OCI-LY7 (cell line): ENCODE results near the gene TRIM67.

Experiments
- EZH2phosphoT487 ChIP-seq: fragments of 200-600 bp; sonication (generic); IDR thresholded peaks from 2 replicates; pipeline ENCODE4 v1.6.1; 2018; ENCODE audit warnings: low read depth, borderline replicate concordance, mild to moderate bottlenecking, mixed run types, antibody characterized with exemption, low read length, moderate library complexity, mixed read lengths
- TF ChIP-seq, protein P1 (sequence below): fragments of 200-600 bp; sonication (generic); conservative IDR thresholded peaks from 2 replicates; pipeline ENCODE4 v1.5.1; 2014; ENCODE audit warnings: mild to moderate bottlenecking, antibody characterized with exemption, low read length, moderate library complexity, mixed read lengths

DNA sequence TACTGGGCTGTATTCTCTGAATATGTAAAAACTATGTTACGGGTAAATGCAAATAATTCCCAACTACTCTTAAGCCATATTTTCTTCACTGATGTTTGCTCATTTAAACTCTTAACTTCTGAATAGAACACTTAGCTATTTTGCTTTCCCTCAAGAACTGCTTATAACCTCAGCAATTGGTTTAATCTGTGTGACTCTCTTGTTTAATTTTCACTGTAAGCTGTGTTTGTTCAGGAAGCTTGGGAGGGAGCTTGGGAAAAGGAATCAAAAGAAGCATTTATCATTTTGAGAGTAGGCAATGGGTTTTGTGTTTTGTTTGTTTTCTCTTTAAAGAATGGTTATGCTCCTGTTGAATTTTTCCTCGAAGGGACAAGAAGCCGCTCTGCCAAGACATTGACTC is 103.5 kb downstream of the TRIM67 start:
- TF ChIP-seq, protein P1, sequence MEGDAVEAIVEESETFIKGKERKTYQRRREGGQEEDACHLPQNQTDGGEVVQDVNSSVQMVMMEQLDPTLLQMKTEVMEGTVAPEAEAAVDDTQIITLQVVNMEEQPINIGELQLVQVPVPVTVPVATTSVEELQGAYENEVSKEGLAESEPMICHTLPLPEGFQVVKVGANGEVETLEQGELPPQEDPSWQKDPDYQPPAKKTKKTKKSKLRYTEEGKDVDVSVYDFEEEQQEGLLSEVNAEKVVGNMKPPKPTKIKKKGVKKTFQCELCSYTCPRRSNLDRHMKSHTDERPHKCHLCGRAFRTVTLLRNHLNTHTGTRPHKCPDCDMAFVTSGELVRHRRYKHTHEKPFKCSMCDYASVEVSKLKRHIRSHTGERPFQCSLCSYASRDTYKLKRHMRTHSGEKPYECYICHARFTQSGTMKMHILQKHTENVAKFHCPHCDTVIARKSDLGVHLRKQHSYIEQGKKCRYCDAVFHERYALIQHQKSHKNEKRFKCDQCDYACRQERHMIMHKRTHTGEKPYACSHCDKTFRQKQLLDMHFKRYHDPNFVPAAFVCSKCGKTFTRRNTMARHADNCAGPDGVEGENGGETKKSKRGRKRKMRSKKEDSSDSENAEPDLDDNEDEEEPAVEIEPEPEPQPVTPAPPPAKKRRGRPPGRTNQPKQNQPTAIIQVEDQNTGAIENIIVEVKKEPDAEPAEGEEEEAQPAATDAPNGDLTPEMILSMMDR, result no peak
- no peak for TF ChIP-seq EZH2phosphoT487
